Measurements from ENCODE around the gene DKC1. TPM values are rescaled to one million over a fixed set of nuclear protein-coding genes. Genes with fewer than 3 reads are reported as not detected.

Gene DKC1
- total RNA-seq, 1 donor from 2014 or later, result 45.6 TPM

- H3K9me3 ChIP-seq (ENCODE audit: low read depth), result peaks cover 5% of the 10 kb centered on the region
- no peaks in the 10 kb centered on the region for H4K20me1 ChIP-seq (ENCODE audit: low read depth)
- no peak overlapping the region for H3K9ac ChIP-seq
- no peak overlapping the region for H2AFZ ChIP-seq (replicated peaks)
- H3K27me3 Mint-ChIP-seq (ENCODE audit: insufficient read depth, low read depth), result peaks cover 11% of the 10 kb centered on the region
- H3K4me2 ChIP-seq, result no peak overlapping the region
- no peak for DNase-seq (ENCODE audit: low spot score)
- no peaks in the 10 kb centered on the region for H3K79me2 ChIP-seq (ENCODE audit: low read depth)
- peaks cover 9% of the 10 kb centered on the region for H3K9me3 Mint-ChIP-seq
- H3K27me3 ChIP-seq, result peaks cover 37% of the 10 kb centered on the region
- TF ChIP-seq EZH2 (IDR thresholded peaks at IDR 0.05) (no peak), CTCF (IDR thresholded peaks at IDR 0.05) (no peak), EZH2phosphoT487 (IDR thresholded peaks at IDR 0.05) (no peak)
- H3K4me1 Mint-ChIP-seq, result no peaks in the 10 kb centered on the region
- no peaks in the 10 kb centered on the region for H3K36me3 ChIP-seq
- H3K4me3 ChIP-seq, result no peak overlapping the region
- no peak overlapping the region for H3K27ac Mint-ChIP-seq
- H3K4me3 Mint-ChIP-seq, result no peak overlapping the region
- peaks cover 8% of the 10 kb centered on the region for H3K36me3 Mint-ChIP-seq
- no peak overlapping the region for H3K27ac ChIP-seq
- H3K4me1 ChIP-seq, result no peaks in the 10 kb centered on the region
- H3F3A ChIP-seq (ENCODE audit: low read depth), result no peaks in the 10 kb centered on the region
These were observed 29.3 kb downstream of the DKC1 start for GRCh38 chrX:154791939-154792338.

GRCh38 chrX:154793084-154793795 is 30.6 kb downstream of the DKC1 start:
- peaks cover under 1% of the 10 kb centered on the region for H3K4me1 Mint-ChIP-seq
- Histone ChIP-seq H3K9me3 (ENCODE audit: low read depth) (peaks cover 2% of the 10 kb centered on the region), H3K79me2 (ENCODE audit: low read depth) (no peaks in the 10 kb centered on the region), H3K4me1 (no peaks in the 10 kb centered on the region), H2AFZ (replicated peaks) (no peak overlapping the region), H3K4me3 (no peak overlapping the region), H4K20me1 (ENCODE audit: low read depth) (no peaks in the 10 kb centered on the region), H3K36me3 (no peaks in the 10 kb centered on the region), H3K9ac (no peak overlapping the region), H3F3A (ENCODE audit: low read depth) (no peaks in the 10 kb centered on the region), H3K27ac (no peak overlapping the region), H3K27me3 (peaks cover 50% of the 10 kb centered on the region), H3K4me2 (no peak overlapping the region)
- TF ChIP-seq EZH2 (IDR thresholded peaks at IDR 0.05) (no peak), EZH2phosphoT487 (IDR thresholded peaks at IDR 0.05) (no peak), CTCF (IDR thresholded peaks at IDR 0.05) (no peak)
- H3K9me3 Mint-ChIP-seq, result peaks cover 4% of the 10 kb centered on the region
- H3K27ac Mint-ChIP-seq, result no peak overlapping the region
- DNase-seq (ENCODE audit: low spot score), result no peak
- H3K4me3 Mint-ChIP-seq, result no peak overlapping the region
- peaks cover 8% of the 10 kb centered on the region for H3K36me3 Mint-ChIP-seq
- H3K27me3 Mint-ChIP-seq (ENCODE audit: insufficient read depth, low read depth), result peaks cover 11% of the 10 kb centered on the region

GRCh38 chrX:154795016-154795415 is 32.4 kb downstream of the DKC1 start:
- Histone ChIP-seq H3K9ac (no peak overlapping the region), H3K4me2 (no peak overlapping the region), H3K36me3 (no peaks in the 10 kb centered on the region), H3K4me1 (no peaks in the 10 kb centered on the region), H3K79me2 (ENCODE audit: low read depth) (no peaks in the 10 kb centered on the region), H3K9me3 (ENCODE audit: low read depth) (no peaks in the 10 kb centered on the region), H3K27me3 (peaks cover 62% of the 10 kb centered on the region), H3F3A (ENCODE audit: low read depth) (peaks cover 9% of the 10 kb centered on the region), H3K27ac (no peak overlapping the region), H4K20me1 (ENCODE audit: low read depth) (peaks cover 2% of the 10 kb centered on the region), H2AFZ (replicated peaks) (no peak overlapping the region), H3K4me3 (no peak overlapping the region)
- peaks cover 14% of the 10 kb centered on the region for H3K4me1 Mint-ChIP-seq
- no peak overlapping the region for H3K4me3 Mint-ChIP-seq
- H3K9me3 Mint-ChIP-seq, result peaks cover 2% of the 10 kb centered on the region
- peaks cover 11% of the 10 kb centered on the region for H3K27me3 Mint-ChIP-seq (ENCODE audit: insufficient read depth, low read depth)
- TF ChIP-seq EZH2phosphoT487 (IDR thresholded peaks at IDR 0.05), result no peak
- no peak for TF ChIP-seq CTCF (IDR thresholded peaks at IDR 0.05)
- no peak for TF ChIP-seq EZH2 (IDR thresholded peaks at IDR 0.05)
- no peak overlapping the region for H3K27ac Mint-ChIP-seq
- peaks cover 3% of the 10 kb centered on the region for H3K36me3 Mint-ChIP-seq
- no peak for DNase-seq (ENCODE audit: low spot score)
